Keratinocyte (primary cell): ENCODE measurements around the gene ENTREP1. TPM values are rescaled to one million over a fixed set of nuclear protein-coding genes. Genes with fewer than 3 reads are reported as not detected.

Experiments used
- DNase-seq: peaks from one replicate; pipeline ENCODE4 v3.0.0-alpha.2; 2011; ENCODE audit warnings: low read depth, missing footprints, low spot score
- FAIRE-seq: peaks from 2 replicates; lab custom pipeline; 2011; peaks lifted over from hg19 to GRCh38; lab: Jason Lieb, UNC
- H2AFZ ChIP-seq: 2 replicates; pipeline ENCODE4 v1.6.0; 2012; ENCODE audit warnings: low read length, control low read depth, inconsistent platforms; ENCODE audit not compliant: control insufficient read depth
- H3K27ac ChIP-seq: 2 replicates; pipeline ENCODE4 v1.5.1; 2011; ENCODE audit warnings: low read length; ENCODE audit not compliant: control insufficient read depth, insufficient read depth
- H3K27me3 ChIP-seq: 3 replicates; pipeline ENCODE4 v1.6.0; 2011; ENCODE audit warnings: low read length; ENCODE audit not compliant: control insufficient read depth, insufficient read depth; ENCODE audit errors: extremely low read depth
- H3K36me3 ChIP-seq, 2 experiments: 2 replicates in 1 of 2; 3 replicates in 1 of 2; pipeline ENCODE4 v1.5.1; 2011; ENCODE audit warnings: low read length in 2 of 2, mild to moderate bottlenecking in 1 of 2; ENCODE audit not compliant: control insufficient read depth in 2 of 2, insufficient read depth in 2 of 2; ENCODE audit errors: extremely low read depth in 1 of 2
- H3K4me1 ChIP-seq: 3 replicates; pipeline ENCODE4 v1.5.1; 2011; ENCODE audit warnings: low read length; ENCODE audit not compliant: control insufficient read depth, insufficient read depth; ENCODE audit errors: extremely low read depth
- H3K4me2 ChIP-seq: 3 replicates; pipeline ENCODE4 v1.6.0; 2011; ENCODE audit warnings: low read depth, low read length; ENCODE audit not compliant: control insufficient read depth, insufficient read depth; ENCODE audit errors: extremely low read depth
- H3K4me3 ChIP-seq, 3 experiments: fragments of 200-600 bp in 1 of 3; sonication (generic) in 1 of 3; 2 replicates in 2 of 3; 3 replicates in 1 of 3; pipeline ENCODE4 v1.5.1; 2011 to 2016; ENCODE audit warnings: low read length in 3 of 3, mild to moderate bottlenecking in 3 of 3, control low read depth in 2 of 3, inconsistent platforms in 1 of 3, low read depth in 1 of 3, mixed read lengths in 1 of 3, mixed run types in 1 of 3, moderate library complexity in 1 of 3; ENCODE audit not compliant: control insufficient read depth in 2 of 3, insufficient read depth in 2 of 3; ENCODE audit errors: extremely low read depth in 1 of 3
- H3K79me2 ChIP-seq: 2 replicates; pipeline ENCODE4 v1.6.0; 2012; ENCODE audit warnings: low read length; ENCODE audit not compliant: control insufficient read depth, insufficient read depth
- H3K9ac ChIP-seq: 3 replicates; pipeline ENCODE4 v1.6.0; 2011; ENCODE audit warnings: low read length; ENCODE audit not compliant: control insufficient read depth, insufficient read depth; ENCODE audit errors: extremely low read depth
- H3K9me1 ChIP-seq: 3 replicates; pipeline ENCODE4 v1.6.0; 2011; ENCODE audit warnings: low read length; ENCODE audit not compliant: control insufficient read depth, insufficient read depth; ENCODE audit errors: extremely low read depth
- H3K9me3 ChIP-seq: 2 replicates; pipeline ENCODE4 v1.5.1; 2012; ENCODE audit warnings: low read depth, low read length; ENCODE audit not compliant: control insufficient read depth
- H4K20me1 ChIP-seq: 3 replicates; pipeline ENCODE4 v1.6.0; 2011; ENCODE audit warnings: low read length; ENCODE audit not compliant: control insufficient read depth, insufficient read depth; ENCODE audit errors: extremely low read depth
- EZH2 ChIP-seq: IDR thresholded peaks from one replicate; pipeline ENCODE4 v1.6.1; 2012; ENCODE audit warnings: inconsistent platforms, mild to moderate bottlenecking, low read length, moderate library complexity
- dilution Hi-C: fragments of 300-500 bp; cut with MboI; formaldehyde crosslinking; loops from one replicate; pipeline ENCODE4 v1.7.0; 2020; ENCODE audit warnings: low sequenced_read_pairs; ENCODE audit not compliant: extremely low pct_ligation_motif_present
- polyA plus RNA-seq, 5 experiments: library from polyadenylated mRNA; depleted of rRNA in 3 of 5; stranded (reverse) in 3 of 5; stranded (forward) in 1 of 5; unstranded in 1 of 5; fragments of >200 nt; gene quantifications; 1 replicate in 1 of 5; 2 replicates in 3 of 5; 3 replicates in 1 of 5; pipeline versions ENCODE4 v1.2.1 to v1.2.3, GENCODE V29; 2011 to 2012; ENCODE audit warnings: missing spikeins in 2 of 5, low read depth in 1 of 5, low replicate concordance in 1 of 5
- TF ChIP-seq, protein P1 (sequence below), 3 experiments: IDR thresholded peaks in 1 of 3; conservative IDR thresholded peaks in 1 of 3; optimal IDR thresholded peaks in 1 of 3; 2 replicates in 2 of 3; 3 replicates in 1 of 3; pipeline versions ENCODE3 to v1.5.1; 2011; ENCODE audit warnings: low read length in 3 of 3, mild to moderate bottlenecking in 3 of 3, moderate library complexity in 2 of 3, control low read depth in 1 of 3, inconsistent platforms in 1 of 3; ENCODE audit not compliant: insufficient read depth in 2 of 3; ENCODE audit errors: extremely low read depth in 1 of 3

Gene ENTREP1
- polyA plus RNA-seq, 1 donor (not counting 4 experiments of a cell fraction or from before 2014, with no cell fraction given): 0.52 TPM

DNA sequence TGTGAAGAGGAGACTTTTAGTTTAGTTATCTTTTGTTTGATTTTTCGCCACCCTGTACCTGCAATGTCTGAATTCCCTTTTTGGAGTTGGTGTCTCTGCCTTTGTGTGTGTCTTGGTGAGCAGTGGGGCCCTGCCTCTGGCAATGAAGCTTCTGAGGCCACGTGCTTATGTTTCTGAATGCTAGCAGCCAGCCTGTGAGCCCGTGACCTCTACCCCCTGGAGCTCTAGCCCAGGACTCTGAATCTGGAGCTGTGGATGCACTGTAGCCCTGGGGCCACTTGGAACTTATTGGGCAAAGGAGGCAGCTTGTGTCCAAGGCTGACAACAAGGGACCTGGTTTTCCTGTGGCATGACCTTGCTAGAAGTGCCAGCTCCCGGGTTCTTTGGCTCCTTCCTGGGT lies 19.4 kb downstream of the ENTREP1 start:
- dilution Hi-C loops: no loop called here
- no peak overlapping the region for H3K9ac ChIP-seq
- no peak for FAIRE-seq

DNA sequence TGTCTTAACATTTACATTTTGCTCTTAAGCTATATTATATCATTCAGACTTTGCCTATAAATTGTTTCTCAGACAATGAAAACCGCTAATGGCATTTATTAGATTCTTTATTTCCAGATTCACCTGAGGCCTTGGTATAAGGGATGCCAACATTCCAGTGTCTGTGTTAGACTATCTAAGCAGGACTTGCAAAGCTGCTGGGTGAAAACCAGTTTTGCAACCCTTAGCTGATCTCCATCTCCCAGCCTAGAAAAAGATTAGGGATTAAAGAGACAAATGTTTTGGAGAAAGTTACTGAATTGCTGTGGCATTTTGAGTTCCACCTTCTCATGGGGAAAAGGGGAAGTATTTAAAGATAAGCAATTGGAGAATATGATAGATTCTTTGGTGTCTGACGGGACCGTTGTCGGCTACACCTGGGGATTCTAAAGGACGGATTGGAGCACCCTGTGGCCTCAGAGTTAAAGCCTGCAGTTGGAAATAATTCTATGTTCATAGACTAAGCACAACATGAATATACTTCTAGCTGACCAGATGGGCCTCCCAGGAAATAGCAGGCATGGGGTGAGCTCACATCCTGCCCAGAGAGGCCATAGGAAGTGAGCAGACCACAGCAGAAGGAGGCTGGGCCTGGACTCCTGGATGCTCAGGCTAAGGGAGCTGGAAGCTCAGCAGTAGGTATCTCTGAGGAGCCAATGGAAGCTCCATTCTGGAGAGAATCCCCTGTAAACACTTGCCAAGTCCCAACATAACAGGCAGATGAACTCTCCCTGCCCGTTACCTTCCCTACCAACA lies 21.8 kb downstream of the ENTREP1 start:
- peak overlapping the region; percentile 81 for H2AFZ ChIP-seq
- H3K27me3 ChIP-seq: no peaks in the 10 kb centered on the region
- peak overlapping the region; percentile 3 for H3K4me2 ChIP-seq
- no peaks in the 10 kb centered on the region for H3K79me2 ChIP-seq
- dilution Hi-C loops: no loop called here
- H3K27ac ChIP-seq: no peak overlapping the region
- H3K4me1 ChIP-seq: peaks cover 7% of the 10 kb centered on the region
- H3K36me3 ChIP-seq: no peaks in the 10 kb centered on the region
- H3K9me3 ChIP-seq: no peaks in the 10 kb centered on the region
- H3K9me1 ChIP-seq: no peaks in the 10 kb centered on the region
- no peaks in the 10 kb centered on the region for H4K20me1 ChIP-seq
- DNase-seq: no peak
- TF ChIP-seq, protein P1, sequence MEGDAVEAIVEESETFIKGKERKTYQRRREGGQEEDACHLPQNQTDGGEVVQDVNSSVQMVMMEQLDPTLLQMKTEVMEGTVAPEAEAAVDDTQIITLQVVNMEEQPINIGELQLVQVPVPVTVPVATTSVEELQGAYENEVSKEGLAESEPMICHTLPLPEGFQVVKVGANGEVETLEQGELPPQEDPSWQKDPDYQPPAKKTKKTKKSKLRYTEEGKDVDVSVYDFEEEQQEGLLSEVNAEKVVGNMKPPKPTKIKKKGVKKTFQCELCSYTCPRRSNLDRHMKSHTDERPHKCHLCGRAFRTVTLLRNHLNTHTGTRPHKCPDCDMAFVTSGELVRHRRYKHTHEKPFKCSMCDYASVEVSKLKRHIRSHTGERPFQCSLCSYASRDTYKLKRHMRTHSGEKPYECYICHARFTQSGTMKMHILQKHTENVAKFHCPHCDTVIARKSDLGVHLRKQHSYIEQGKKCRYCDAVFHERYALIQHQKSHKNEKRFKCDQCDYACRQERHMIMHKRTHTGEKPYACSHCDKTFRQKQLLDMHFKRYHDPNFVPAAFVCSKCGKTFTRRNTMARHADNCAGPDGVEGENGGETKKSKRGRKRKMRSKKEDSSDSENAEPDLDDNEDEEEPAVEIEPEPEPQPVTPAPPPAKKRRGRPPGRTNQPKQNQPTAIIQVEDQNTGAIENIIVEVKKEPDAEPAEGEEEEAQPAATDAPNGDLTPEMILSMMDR (optimal IDR thresholded peaks at IDR 0.05 in 1 of 3, IDR thresholded peaks at IDR 0.05 in 1 of 3, conservative IDR thresholded peaks at IDR 0.05 in 1 of 3; ENCODE audit: extremely low read depth in 1 of 3, insufficient read depth in 2 of 3, low read length in 3 of 3): no peak
- TF ChIP-seq EZH2: no peak
- H3K9ac ChIP-seq: no peak overlapping the region
- no peak overlapping the region for H3K4me3 ChIP-seq
- peak; percentile 43 for FAIRE-seq

More for the DNA sequence above, 19.4 kb downstream of the ENTREP1 start:
- Histone ChIP-seq H3K4me1 (peaks cover 7% of the 10 kb centered on the region), H3K27me3 (no peaks in the 10 kb centered on the region), H2AFZ (no peak overlapping the region), H3K4me3 (no peak overlapping the region), H4K20me1 (no peaks in the 10 kb centered on the region), H3K9me1 (no peaks in the 10 kb centered on the region), H3K36me3 (no peaks in the 10 kb centered on the region), H3K9me3 (no peaks in the 10 kb centered on the region), H3K79me2 (no peaks in the 10 kb centered on the region), H3K4me2 (no peak overlapping the region), H3K27ac (no peak overlapping the region)
- no peak for TF ChIP-seq EZH2
- TF ChIP-seq, protein P1 (optimal IDR thresholded peaks at IDR 0.05 in 1 of 3, IDR thresholded peaks at IDR 0.05 in 1 of 3, conservative IDR thresholded peaks at IDR 0.05 in 1 of 3; ENCODE audit: extremely low read depth in 1 of 3, insufficient read depth in 2 of 3, low read length in 3 of 3): no peak
- DNase-seq: no peak
